Measurements from ENCODE around the gene OR52N2. TPM values are rescaled to one million over a fixed set of nuclear protein-coding genes. Genes with fewer than 3 reads are reported as not detected.

OR52N2 gene
- total and polyA plus RNA-seq, 2 experiments from 2014 or later, result not detected

DNA sequence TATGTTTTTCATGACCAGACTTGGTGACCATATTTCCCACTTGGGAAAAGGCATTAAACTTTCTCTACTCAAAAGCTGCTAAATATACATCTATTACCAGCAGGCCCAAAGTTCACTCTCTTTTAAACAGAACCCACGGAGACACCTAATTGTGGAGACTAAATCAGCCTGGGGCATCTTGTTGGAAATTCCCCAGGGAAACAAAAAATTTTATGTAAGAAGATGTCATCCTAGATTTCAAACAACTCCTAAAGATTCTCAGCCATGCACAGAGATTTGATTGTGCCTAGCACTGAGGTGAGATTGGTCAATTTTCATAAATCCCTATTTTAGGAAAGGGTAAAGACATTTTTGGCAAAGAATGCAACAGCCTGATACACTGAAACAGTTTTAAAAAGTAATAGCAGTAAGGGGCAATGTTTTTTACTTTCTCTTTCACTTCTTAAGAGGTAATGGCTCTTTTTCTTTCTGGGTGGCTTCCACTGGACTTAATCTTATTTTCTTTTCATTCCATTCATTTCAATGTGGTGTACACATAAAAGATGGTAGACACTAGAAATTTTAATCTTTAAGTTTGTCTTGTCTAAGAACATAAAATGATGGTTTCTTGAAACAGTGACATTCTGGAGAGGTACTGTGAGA, 9.6 kb downstream of the OR52N2 start:
- TF ChIP-seq, protein P1, sequence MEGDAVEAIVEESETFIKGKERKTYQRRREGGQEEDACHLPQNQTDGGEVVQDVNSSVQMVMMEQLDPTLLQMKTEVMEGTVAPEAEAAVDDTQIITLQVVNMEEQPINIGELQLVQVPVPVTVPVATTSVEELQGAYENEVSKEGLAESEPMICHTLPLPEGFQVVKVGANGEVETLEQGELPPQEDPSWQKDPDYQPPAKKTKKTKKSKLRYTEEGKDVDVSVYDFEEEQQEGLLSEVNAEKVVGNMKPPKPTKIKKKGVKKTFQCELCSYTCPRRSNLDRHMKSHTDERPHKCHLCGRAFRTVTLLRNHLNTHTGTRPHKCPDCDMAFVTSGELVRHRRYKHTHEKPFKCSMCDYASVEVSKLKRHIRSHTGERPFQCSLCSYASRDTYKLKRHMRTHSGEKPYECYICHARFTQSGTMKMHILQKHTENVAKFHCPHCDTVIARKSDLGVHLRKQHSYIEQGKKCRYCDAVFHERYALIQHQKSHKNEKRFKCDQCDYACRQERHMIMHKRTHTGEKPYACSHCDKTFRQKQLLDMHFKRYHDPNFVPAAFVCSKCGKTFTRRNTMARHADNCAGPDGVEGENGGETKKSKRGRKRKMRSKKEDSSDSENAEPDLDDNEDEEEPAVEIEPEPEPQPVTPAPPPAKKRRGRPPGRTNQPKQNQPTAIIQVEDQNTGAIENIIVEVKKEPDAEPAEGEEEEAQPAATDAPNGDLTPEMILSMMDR (IDR thresholded peaks at IDR 0.05; ENCODE audit: low read depth, low read length), result no peak

DNA sequence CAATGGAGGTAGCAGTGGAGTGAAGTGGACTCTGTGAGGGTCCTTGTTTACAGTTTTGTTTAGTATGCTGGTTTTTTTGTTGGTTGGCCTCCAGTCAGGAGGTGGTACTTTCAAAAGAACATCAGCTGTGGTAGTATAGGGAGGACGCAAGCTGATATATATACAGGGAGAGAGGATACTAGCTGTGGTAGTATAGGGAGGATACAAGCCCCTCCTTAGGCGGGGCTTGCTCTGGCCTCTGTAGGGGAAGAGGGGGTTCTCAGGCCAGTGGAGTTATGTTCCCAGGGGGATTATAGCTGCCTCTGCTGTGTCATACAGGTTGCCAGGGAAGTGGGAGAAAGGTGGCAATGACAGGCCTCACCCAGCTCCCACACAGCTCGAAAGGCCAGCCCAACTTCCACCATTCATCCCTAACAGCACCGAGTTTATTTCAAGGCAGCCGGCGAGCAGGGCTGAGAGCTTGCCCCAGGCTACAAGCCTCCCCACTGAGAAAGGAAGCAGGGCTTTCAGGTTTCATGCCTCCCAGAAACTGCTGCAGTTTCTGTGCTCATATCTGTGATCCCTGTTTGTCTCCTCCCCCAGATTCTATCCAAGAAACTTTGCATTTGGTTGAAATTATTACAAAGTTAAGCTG, 22.6 kb downstream of the OR52N2 start:
- H3K4me3 ChIP-seq, result no peak overlapping the region
- H3K27me3 ChIP-seq, result no peaks in the 10 kb centered on the region
- no peak for DNase-seq (ENCODE audit: low read depth in 1 of 2, low spot score in 1 of 2)
- TF ChIP-seq, protein P1 (IDR thresholded peaks at IDR 0.05; ENCODE audit: low read depth, low read length), result no peak
- no peaks in the 10 kb centered on the region for H3K9me3 ChIP-seq (ENCODE audit: low read depth)
- no peaks in the 10 kb centered on the region for H3K36me3 ChIP-seq
- no peak overlapping the region for H3K27ac ChIP-seq
- no peaks in the 10 kb centered on the region for H3K4me1 ChIP-seq (ENCODE audit: low read depth)

More for the DNA sequence above, 9.6 kb downstream of the OR52N2 start:
- DNase-seq (ENCODE audit: low read depth in 1 of 2, low spot score in 1 of 2), result no peak
- Histone ChIP-seq H3K4me1 (ENCODE audit: low read depth) (no peaks in the 10 kb centered on the region), H3K27me3 (no peaks in the 10 kb centered on the region), H3K27ac (no peak overlapping the region), H3K9me3 (ENCODE audit: low read depth) (no peaks in the 10 kb centered on the region), H3K4me3 (no peak overlapping the region), H3K36me3 (no peaks in the 10 kb centered on the region)

DNA sequence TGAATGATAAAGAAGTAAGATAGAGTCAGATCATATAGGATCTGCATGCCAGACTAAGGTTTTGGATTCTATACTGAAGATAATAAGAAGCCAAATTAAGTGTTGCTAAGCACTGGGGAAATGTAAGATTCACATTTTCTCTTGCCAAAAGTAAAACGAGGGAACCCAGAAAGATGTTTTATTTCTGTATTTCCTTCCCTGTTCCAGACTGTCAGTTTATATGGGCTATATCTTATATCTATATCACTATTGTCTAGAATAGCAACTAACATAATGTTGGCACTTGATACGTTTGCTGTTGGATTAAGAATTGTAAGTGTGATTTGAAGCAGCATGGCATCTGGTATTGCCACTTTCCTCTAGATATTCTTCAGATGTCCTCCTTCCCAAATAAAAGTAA, 24.7 kb downstream of the OR52N2 start:
- no peaks in the 10 kb centered on the region for H3K27me3 ChIP-seq
- DNase-seq (ENCODE audit: low read depth in 1 of 2, low spot score in 1 of 2), result no peak
- no peaks in the 10 kb centered on the region for H3K9me3 ChIP-seq (ENCODE audit: low read depth)
- no peaks in the 10 kb centered on the region for H3K36me3 ChIP-seq
- no peak overlapping the region for H3K4me3 ChIP-seq
- H3K27ac ChIP-seq, result no peak overlapping the region
- TF ChIP-seq, protein P1 (IDR thresholded peaks at IDR 0.05; ENCODE audit: low read depth, low read length), result no peak
- H3K4me1 ChIP-seq (ENCODE audit: low read depth), result peaks cover 4% of the 10 kb centered on the region

DNA sequence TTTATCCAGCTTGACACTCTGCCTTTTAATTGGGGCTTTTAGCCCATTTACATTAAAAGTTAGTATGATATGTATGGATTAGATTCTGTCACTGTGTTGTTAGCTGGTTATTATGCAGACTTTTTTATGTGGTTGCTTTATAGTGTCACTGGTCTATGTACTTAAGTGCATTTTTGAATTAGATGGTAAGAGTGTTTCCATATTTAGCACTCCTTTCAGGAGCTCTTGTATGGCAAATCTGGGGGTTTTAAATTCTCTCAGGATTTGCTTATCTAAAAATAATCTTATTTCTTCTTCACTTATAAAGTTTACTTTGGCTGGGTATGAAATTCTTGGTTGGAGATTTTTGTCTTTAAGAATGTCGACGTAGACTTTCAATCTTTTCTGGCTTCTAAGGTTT, 29.0 kb downstream of the OR52N2 start:
- no peaks in the 10 kb centered on the region for H3K9me3 ChIP-seq (ENCODE audit: low read depth)
- TF ChIP-seq, protein P1 (IDR thresholded peaks at IDR 0.05; ENCODE audit: low read depth, low read length), result no peak
- no peaks in the 10 kb centered on the region for H3K36me3 ChIP-seq
- H3K4me3 ChIP-seq, result no peak overlapping the region
- H3K4me1 ChIP-seq (ENCODE audit: low read depth), result peaks cover 4% of the 10 kb centered on the region
- no peak for DNase-seq (ENCODE audit: low read depth in 1 of 2, low spot score in 1 of 2)
- H3K27ac ChIP-seq, result no peak overlapping the region
- H3K27me3 ChIP-seq, result no peaks in the 10 kb centered on the region

DNA sequence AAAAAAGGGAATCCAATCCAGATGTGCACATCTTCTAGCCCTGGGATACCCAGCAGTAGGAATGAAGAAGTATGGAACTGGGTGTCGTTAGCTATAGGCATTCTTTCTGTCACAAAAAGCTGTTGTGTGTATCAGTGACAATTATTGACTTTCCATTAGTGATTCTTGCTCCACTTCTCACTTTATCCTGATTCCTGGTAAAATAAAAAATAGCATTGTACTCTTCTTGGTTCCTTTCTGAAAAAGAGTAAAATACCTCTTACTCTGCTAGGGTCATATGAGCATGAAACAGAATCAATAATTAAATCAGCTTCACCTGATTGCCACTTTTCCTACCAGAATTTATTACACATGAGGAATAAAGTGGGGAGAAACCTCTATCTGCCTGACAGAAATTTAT, 33.1 kb downstream of the OR52N2 start, which contains the start of gene OR52E6:
TSS of gene OR52E6 (minus strand) at position 101 of the 400 bp plus-strand sequence. CDS start at position 101, 0 bp downstream.
- Histone ChIP-seq H3K9me3 (ENCODE audit: low read depth) (no peaks in the 10 kb centered on the region), H3K27ac (no peak within 1 kb of the TSS), H3K4me3 (no peak within 1 kb of the TSS), H3K36me3 (no peaks in the 10 kb centered on the region), H3K4me1 (ENCODE audit: low read depth) (peaks cover 4% of the 10 kb centered on the region), H3K27me3 (no peaks in the 10 kb centered on the region)
- TF ChIP-seq, protein P1 (IDR thresholded peaks at IDR 0.05; ENCODE audit: low read depth, low read length), result no peak
- DNase-seq (ENCODE audit: low read depth in 1 of 2, low spot score in 1 of 2), result no peak

Data from cardiac muscle cell (in vitro differentiated cells and primary cell).